HepG2 (cell line): ENCODE results near the gene CAPN14. TPM values are rescaled to one million over a fixed set of nuclear protein-coding genes. Genes with fewer than 3 reads are reported as not detected.

Experiments
- ATAC-seq: fragments of 200-7000 bp; cut with Tn5 transposase; 3 replicates; pipeline ENCODE4 v1.9.1; 2020; ENCODE audit warnings: mild to moderate bottlenecking, moderate library complexity
- BruUV-seq: library from RNA; stranded (reverse); fragments of 400-500 nt; replicated peaks from 2 replicates; lab custom pipeline; 2021; lab: Mats Ljungman, UMichigan
- CTCF ChIA-PET: fragments of 300-600 bp; formaldehyde crosslinking; extraction: SDS; loops from one replicate; lab custom pipeline; 2021; ENCODE audit warnings: low total read pairs, inconsistent platforms, low intra/inter-chr PET ratio; lab: Yijun Ruan, JAX
- POLR2A ChIA-PET: fragments of 350-600 bp; sonication (Branson Sonifier 250); formaldehyde crosslinking; loops from one replicate; lab custom pipeline; 2020; ENCODE audit warnings: antibody characterized with exemption, inconsistent platforms; lab: Yijun Ruan, JAX
- DNase-seq: peaks from one replicate; pipeline ENCODE4 v3.0.0-alpha.2; 2015; ENCODE audit warnings: low spot score
- FAIRE-seq: peaks from 3 replicates; lab custom pipeline; 2011; peaks lifted over from hg19 to GRCh38; lab: Jason Lieb, UNC
- H2AFZ ChIP-seq: one replicate; pipeline ENCODE4 v1.6.1; 2011; ENCODE audit warnings: low read length, inconsistent platforms
- H3K27ac ChIP-seq: fragments of 300-600 bp; 3 replicates; pipeline ENCODE4 v1.8.0; 2011; ENCODE audit warnings: mixed run types, mild to moderate bottlenecking, mixed read lengths, low read length, inconsistent platforms; ENCODE audit not compliant: insufficient read depth; ENCODE audit errors: extremely low read length
- H3K27me3 ChIP-seq, 2 experiments: fragments of 200-600 bp in 1 of 2; 2 replicates in 1 of 2; 3 replicates in 1 of 2; pipeline versions ENCODE4 v1.6.0 to v1.8.0; 2011; ENCODE audit warnings: low read length in 2 of 2, mild to moderate bottlenecking in 2 of 2, moderate library complexity in 2 of 2, inconsistent platforms in 1 of 2; ENCODE audit not compliant: insufficient read depth in 2 of 2, control insufficient read depth in 1 of 2
- H3K36me3 ChIP-seq, 2 experiments: fragments of 200-600 bp in 1 of 2; replicated peaks in 1 of 2; 2 replicates in 1 of 2; 3 replicates in 1 of 2; pipeline versions ENCODE4 v1.5.1 to v1.8.0; 2011; ENCODE audit warnings: low read length in 2 of 2, inconsistent platforms in 1 of 2; ENCODE audit not compliant: insufficient read depth in 2 of 2, control insufficient read depth in 1 of 2
- H3K4me1 ChIP-seq: 2 replicates; pipeline ENCODE4 v1.5.1; 2012; ENCODE audit warnings: low read length, inconsistent platforms; ENCODE audit not compliant: insufficient read depth
- H3K4me2 ChIP-seq: 2 replicates; pipeline ENCODE4 v1.6.0; 2011; ENCODE audit warnings: low read depth, low read length, inconsistent platforms
- H3K4me3 ChIP-seq, 3 experiments: fragments of 200-600 bp in 1 of 3; sonication (generic), shearing (Covaris generic) in 1 of 3; replicated peaks in 1 of 3; 2 replicates each; pipeline ENCODE4 v1.5.1; 2011 to 2016; ENCODE audit warnings: low read length in 3 of 3, inconsistent platforms in 2 of 3, low read depth in 2 of 3, mild to moderate bottlenecking in 2 of 3, control low read depth in 1 of 3, mixed read lengths in 1 of 3; ENCODE audit not compliant: insufficient read depth in 1 of 3
- H3K79me2 ChIP-seq: one replicate; pipeline ENCODE4 v1.6.1; 2011; ENCODE audit warnings: low read length, inconsistent platforms; ENCODE audit not compliant: insufficient read depth
- H3K9ac ChIP-seq: 2 replicates; pipeline ENCODE4 v1.6.0; 2011; ENCODE audit warnings: mild to moderate bottlenecking, low read depth, low read length, inconsistent platforms; ENCODE audit not compliant: insufficient read depth
- H3K9me3 ChIP-seq: 2 replicates; pipeline ENCODE4 v1.5.1; 2012; ENCODE audit warnings: mild to moderate bottlenecking, low read length
- H4K20me1 ChIP-seq: 2 replicates; pipeline ENCODE4 v1.6.0; 2011; ENCODE audit warnings: inconsistent platforms, mild to moderate bottlenecking, low read length, moderate library complexity; ENCODE audit not compliant: insufficient read depth
- BRCA1 ChIP-seq: sonication (generic); formaldehyde crosslinking; IDR thresholded peaks from 2 replicates; pipeline ENCODE4 v1.4.0; 2020; ENCODE audit warnings: missing genetic modification reagents
- CEBPB ChIP-seq: IDR thresholded peaks from 2 replicates; pipeline ENCODE4 v1.6.1; 2011; ENCODE audit warnings: low read depth, low read length, improper control_type of control experiment, borderline replicate concordance
- GABPA ChIP-seq, 2 experiments: IDR thresholded peaks; 2 replicates each; pipeline ENCODE4 v1.6.1; 2011 to 2016; ENCODE audit warnings: low read depth in 2 of 2, low read length in 1 of 2, missing biosample characterization in 1 of 2, missing genetic modification characterization in 1 of 2
- IRF2 ChIP-seq: IDR thresholded peaks from 2 replicates; pipeline ENCODE4 v1.6.1; 2018; ENCODE audit warnings: missing genetic modification reagents, missing compliant biosample characterization
- RAD51 ChIP-seq: fragments of 450-650 bp; IDR thresholded peaks from 2 replicates; pipeline ENCODE4 v1.6.1; 2016; ENCODE audit warnings: borderline replicate concordance
- SMAD1 ChIP-seq: sonication (generic); formaldehyde crosslinking; IDR thresholded peaks from 2 replicates; pipeline ENCODE4 v1.4.0; 2020; ENCODE audit warnings: missing genetic modification reagents, low read depth, mild to moderate bottlenecking, borderline replicate concordance
- ZNF672 ChIP-seq: sonication (generic); formaldehyde crosslinking; IDR thresholded peaks from 2 replicates; pipeline ENCODE4 v1.8.1; 2022; ENCODE audit warnings: missing genetic modification reagents
- ZNF709 ChIP-seq: sonication (generic); formaldehyde crosslinking; IDR thresholded peaks from 2 replicates; pipeline ENCODE4 v1.5.0; 2020; ENCODE audit warnings: mild to moderate bottlenecking, missing genetic modification reagents
- ZSCAN21 ChIP-seq: sonication (generic); formaldehyde crosslinking; IDR thresholded peaks from 2 replicates; pipeline ENCODE4 v1.8.0; 2022; ENCODE audit warnings: mild to moderate bottlenecking, missing genetic modification reagents, moderate library complexity, borderline replicate concordance
- WGBS: methylation state at CpG from one replicate; pipeline ENCODE4 v1.1.6; 2017; ENCODE audit warnings: low lambda C conversion rate; 5-methylcytosine and 5-hydroxymethylcytosine counted together
- in situ Hi-C: cut with HindIII; loops from 2 replicates; pipeline ENCODE4 v1.10.0; 2017; ENCODE audit warnings: low pct_unique_long_range_greater_than_20kb; ENCODE audit not compliant: extremely low pct_ligation_motif_present
- intact Hi-C: fragments of 100-400 bp; cut with micrococcal nuclease; formaldehyde crosslinking; loops from one replicate; pipeline ENCODE4 v1.10.0; 2022; ENCODE audit not compliant: unreplicated experiment
- polyA plus RNA-seq, 8 experiments: library from polyadenylated mRNA; depleted of rRNA in 3 of 8; stranded (reverse) in 7 of 8; unstranded in 1 of 8; fragments of >200 nt; fragmentation: Illumina TruSeq in 4 of 8; extraction: Trizol in 4 of 8; gene quantifications; 2 replicates each; pipeline versions ENCODE4 v1.2.1 to v1.2.3, GENCODE V29; 2011 to 2016; ENCODE audit warnings: low read depth in 4 of 8, missing spikeins in 1 of 8, mixed read lengths in 1 of 8; ENCODE audit not compliant: insufficient read depth in 1 of 8
- total RNA-seq, 5 experiments: library from RNA; depleted of rRNA; stranded (reverse); fragments of >200 nt; fragmentation: Illumina TruSeq; extraction: Trizol; gene quantifications; 2 replicates each; pipeline ENCODE4 v1.2.3, GENCODE V29; 2016; ENCODE audit warnings: low read depth in 1 of 5
- TF ChIP-seq, protein P1 (sequence below): sonication (generic); formaldehyde crosslinking; IDR thresholded peaks from 2 replicates; pipeline ENCODE4 v1.5.1; 2020; ENCODE audit warnings: mild to moderate bottlenecking, missing genetic modification reagents, borderline replicate concordance
- TF ChIP-seq, protein P2 (sequence below): sonication (generic); formaldehyde crosslinking; IDR thresholded peaks from 2 replicates; pipeline ENCODE4 v1.4.0; 2020; ENCODE audit warnings: missing genetic modification reagents
- TF ChIP-seq, protein P3 (sequence below): IDR thresholded peaks from 2 replicates; pipeline ENCODE4 v1.6.1; 2016
- TF ChIP-seq, protein P4 (sequence below): IDR thresholded peaks from 2 replicates; pipeline ENCODE4 v1.6.1; 2016
- TF ChIP-seq, protein P5 (sequence below): sonication (generic); formaldehyde crosslinking; IDR thresholded peaks from 2 replicates; pipeline ENCODE4 v1.4.0; 2020; ENCODE audit warnings: missing genetic modification reagents

CAPN14 gene
- total and polyA plus RNA-seq, 2 of the 13 experiments (the other 11 are each of a cell fraction or from before 2014, with no cell fraction given), result not detected

DNA sequence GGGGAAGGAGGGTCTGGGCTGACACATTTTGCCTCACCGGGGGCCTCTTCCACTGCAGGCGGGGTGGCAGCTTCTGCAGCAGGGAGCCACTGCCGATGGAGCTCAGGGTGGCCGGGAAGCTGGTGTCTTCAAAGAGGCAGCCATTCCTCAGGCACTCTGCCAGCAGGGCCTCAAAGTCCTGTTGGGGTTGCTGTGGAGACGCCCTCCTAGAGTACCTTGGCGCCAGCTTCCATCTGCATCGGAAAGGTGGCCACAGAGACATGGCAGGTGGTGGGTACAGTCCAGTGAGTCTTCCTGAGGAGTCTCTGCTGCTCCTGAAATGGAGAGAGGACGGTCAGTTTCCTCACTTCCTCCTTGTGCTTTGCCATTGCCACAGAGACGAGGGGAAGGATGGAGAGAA lies 12.1 kb downstream of the CAPN14 start:
- in situ Hi-C loops, result no loop called here
- no peak; the same call in 2 of the 3 replicates for ATAC-seq
- Histone ChIP-seq H3K9me3 (no peaks in the 10 kb centered on the region), H3K9ac (no peak overlapping the region), H4K20me1 (no peaks in the 10 kb centered on the region), H3K27ac (no peak overlapping the region), H3K4me3 (no peak overlapping the region), H3K79me2 (no peaks in the 10 kb centered on the region), H3K27me3 (peaks cover 0 to 15% of the 10 kb centered on the region in 2 experiments; a peak in 2 of 5 replicates), H2AFZ (no peak overlapping the region), H3K4me1 (no peaks in the 10 kb centered on the region), H3K36me3 (no peaks in the 10 kb centered on the region), H3K4me2 (no peak overlapping the region)
- intact Hi-C loops, result no loop called here
- WGBS, result 7% methylated on average over 9 of the region's 9 CpGs
- POLR2A ChIA-PET, result no interaction called here
- DNase-seq, result no peak
- no peak for FAIRE-seq
- CTCF ChIA-PET, result no interaction called here
- BruUV-seq, result no TSS peak
- TF ChIP-seq IRF2 (CRISPR knock-in tag) (no peak), CEBPB (no peak), ZNF672 (CRISPR knock-in tag) (no peak), RAD51 (no peak), SMAD1 (CRISPR knock-in tag) (no peak), BRCA1 (CRISPR knock-in tag) (no peak), ZNF709 (CRISPR knock-in tag) (no peak), ZSCAN21 (CRISPR knock-in tag) (no peak), GABPA (IDR thresholded peaks at IDR 0.05; ENCODE audit: low read depth, low read length) (no peak), GABPA (CRISPR knock-in tag; IDR thresholded peaks at IDR 0.05; ENCODE audit: low read depth) (no peak)
- TF ChIP-seq, protein P1, sequence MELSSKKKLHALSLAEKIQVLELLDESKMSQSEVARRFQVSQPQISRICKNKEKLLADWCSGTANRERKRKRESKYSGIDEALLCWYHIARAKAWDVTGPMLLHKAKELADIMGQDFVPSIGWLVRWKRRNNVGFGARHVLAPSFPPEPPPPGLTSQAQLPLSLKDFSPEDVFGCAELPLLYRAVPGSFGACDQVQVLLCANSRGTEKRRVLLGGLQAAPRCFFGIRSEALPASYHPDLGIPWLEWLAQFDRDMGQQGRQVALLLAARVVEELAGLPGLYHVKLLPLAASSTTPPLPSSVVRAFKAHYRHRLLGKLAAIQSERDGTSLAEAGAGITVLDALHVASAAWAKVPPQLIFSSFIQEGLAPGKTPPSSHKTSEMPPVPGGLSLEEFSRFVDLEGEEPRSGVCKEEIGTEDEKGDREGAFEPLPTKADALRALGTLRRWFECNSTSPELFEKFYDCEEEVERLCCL (CRISPR knock-in tag), result no peak
- TF ChIP-seq, protein P2, sequence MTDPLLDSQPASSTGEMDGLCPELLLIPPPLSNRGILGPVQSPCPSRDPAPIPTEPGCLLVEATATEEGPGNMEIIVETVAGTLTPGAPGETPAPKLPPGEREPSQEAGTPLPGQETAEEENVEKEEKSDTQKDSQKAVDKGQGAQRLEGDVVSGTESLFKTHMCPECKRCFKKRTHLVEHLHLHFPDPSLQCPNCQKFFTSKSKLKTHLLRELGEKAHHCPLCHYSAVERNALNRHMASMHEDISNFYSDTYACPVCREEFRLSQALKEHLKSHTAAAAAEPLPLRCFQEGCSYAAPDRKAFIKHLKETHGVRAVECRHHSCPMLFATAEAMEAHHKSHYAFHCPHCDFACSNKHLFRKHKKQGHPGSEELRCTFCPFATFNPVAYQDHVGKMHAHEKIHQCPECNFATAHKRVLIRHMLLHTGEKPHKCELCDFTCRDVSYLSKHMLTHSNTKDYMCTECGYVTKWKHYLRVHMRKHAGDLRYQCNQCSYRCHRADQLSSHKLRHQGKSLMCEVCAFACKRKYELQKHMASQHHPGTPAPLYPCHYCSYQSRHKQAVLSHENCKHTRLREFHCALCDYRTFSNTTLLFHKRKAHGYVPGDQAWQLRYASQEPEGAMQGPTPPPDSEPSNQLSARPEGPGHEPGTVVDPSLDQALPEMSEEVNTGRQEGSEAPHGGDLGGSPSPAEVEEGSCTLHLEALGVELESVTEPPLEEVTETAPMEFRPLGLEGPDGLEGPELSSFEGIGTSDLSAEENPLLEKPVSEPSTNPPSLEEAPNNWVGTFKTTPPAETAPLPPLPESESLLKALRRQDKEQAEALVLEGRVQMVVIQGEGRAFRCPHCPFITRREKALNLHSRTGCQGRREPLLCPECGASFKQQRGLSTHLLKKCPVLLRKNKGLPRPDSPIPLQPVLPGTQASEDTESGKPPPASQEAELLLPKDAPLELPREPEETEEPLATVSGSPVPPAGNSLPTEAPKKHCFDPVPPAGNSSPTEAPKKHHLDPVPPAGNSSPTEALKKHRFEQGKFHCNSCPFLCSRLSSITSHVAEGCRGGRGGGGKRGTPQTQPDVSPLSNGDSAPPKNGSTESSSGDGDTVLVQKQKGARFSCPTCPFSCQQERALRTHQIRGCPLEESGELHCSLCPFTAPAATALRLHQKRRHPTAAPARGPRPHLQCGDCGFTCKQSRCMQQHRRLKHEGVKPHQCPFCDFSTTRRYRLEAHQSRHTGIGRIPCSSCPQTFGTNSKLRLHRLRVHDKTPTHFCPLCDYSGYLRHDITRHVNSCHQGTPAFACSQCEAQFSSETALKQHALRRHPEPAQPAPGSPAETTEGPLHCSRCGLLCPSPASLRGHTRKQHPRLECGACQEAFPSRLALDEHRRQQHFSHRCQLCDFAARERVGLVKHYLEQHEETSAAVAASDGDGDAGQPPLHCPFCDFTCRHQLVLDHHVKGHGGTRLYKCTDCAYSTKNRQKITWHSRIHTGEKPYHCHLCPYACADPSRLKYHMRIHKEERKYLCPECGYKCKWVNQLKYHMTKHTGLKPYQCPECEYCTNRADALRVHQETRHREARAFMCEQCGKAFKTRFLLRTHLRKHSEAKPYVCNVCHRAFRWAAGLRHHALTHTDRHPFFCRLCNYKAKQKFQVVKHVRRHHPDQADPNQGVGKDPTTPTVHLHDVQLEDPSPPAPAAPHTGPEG (CRISPR knock-in tag), result no peak
- TF ChIP-seq, protein P3, sequence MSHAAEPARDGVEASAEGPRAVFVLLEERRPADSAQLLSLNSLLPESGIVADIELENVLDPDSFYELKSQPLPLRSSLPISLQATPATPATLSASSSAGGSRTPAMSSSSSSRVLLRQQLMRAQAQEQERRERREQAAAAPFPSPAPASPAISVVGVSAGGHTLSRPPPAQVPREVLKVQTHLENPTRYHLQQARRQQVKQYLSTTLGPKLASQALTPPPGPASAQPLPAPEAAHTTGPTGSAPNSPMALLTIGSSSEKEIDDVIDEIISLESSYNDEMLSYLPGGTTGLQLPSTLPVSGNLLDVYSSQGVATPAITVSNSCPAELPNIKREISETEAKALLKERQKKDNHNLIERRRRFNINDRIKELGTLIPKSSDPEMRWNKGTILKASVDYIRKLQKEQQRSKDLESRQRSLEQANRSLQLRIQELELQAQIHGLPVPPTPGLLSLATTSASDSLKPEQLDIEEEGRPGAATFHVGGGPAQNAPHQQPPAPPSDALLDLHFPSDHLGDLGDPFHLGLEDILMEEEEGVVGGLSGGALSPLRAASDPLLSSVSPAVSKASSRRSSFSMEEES (CRISPR knock-in tag), result no peak
- TF ChIP-seq, protein P4, sequence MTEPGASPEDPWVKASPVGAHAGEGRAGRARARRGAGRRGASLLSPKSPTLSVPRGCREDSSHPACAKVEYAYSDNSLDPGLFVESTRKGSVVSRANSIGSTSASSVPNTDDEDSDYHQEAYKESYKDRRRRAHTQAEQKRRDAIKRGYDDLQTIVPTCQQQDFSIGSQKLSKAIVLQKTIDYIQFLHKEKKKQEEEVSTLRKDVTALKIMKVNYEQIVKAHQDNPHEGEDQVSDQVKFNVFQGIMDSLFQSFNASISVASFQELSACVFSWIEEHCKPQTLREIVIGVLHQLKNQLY, result no peak
- TF ChIP-seq, protein P5, sequence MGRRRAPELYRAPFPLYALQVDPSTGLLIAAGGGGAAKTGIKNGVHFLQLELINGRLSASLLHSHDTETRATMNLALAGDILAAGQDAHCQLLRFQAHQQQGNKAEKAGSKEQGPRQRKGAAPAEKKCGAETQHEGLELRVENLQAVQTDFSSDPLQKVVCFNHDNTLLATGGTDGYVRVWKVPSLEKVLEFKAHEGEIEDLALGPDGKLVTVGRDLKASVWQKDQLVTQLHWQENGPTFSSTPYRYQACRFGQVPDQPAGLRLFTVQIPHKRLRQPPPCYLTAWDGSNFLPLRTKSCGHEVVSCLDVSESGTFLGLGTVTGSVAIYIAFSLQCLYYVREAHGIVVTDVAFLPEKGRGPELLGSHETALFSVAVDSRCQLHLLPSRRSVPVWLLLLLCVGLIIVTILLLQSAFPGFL, result no peak
